ENCODE results near the gene SPACA6. TPM values are rescaled to one million over a fixed set of nuclear protein-coding genes. Genes with fewer than 3 reads are reported as not detected.
"Not testable (repeated sequence)": the region's sequence is repeated elsewhere in the genome, so short reads cannot be mapped to it uniquely, and the experiment has no call there.

SPACA6 gene
- total RNA-seq, 1 donor from 2014 or later, result 4.9 TPM

DNA sequence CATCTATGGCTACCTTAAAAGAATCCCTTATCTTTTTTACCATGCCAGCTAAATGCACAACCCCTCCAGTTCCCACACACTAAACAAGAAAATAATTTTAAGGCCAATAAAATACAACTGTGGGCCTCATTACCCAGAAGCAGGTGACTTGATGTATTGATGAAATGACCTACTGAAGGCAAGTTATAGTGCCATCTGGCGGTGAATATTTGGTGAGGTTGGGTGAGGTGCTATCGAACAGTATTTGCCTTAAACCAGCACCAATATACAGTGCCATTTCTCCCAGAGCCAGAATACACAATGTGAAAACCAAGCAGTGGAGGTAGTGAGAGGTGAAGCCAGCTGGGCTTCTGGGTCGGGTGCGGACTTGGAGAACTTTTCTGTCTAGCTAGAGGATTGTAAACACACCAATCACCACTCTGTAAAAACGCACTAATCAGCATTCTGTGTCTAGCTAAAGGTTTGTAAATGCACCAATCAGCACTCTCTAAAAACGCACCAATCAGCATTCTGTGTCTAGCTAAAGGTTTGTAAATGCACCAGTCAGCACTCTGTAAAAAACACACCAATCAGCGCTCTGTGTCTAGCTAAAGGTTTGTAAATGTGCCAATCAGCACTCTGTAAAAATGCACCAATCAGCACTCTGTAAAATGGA, 17.1 kb upstream of the SPACA6 start:
- DNase-seq (ENCODE audit: low read depth); H3K4me3 ChIP-seq (ENCODE audit: low read depth, low read length): not testable (repeated sequence)
- TF ChIP-seq, protein P1, sequence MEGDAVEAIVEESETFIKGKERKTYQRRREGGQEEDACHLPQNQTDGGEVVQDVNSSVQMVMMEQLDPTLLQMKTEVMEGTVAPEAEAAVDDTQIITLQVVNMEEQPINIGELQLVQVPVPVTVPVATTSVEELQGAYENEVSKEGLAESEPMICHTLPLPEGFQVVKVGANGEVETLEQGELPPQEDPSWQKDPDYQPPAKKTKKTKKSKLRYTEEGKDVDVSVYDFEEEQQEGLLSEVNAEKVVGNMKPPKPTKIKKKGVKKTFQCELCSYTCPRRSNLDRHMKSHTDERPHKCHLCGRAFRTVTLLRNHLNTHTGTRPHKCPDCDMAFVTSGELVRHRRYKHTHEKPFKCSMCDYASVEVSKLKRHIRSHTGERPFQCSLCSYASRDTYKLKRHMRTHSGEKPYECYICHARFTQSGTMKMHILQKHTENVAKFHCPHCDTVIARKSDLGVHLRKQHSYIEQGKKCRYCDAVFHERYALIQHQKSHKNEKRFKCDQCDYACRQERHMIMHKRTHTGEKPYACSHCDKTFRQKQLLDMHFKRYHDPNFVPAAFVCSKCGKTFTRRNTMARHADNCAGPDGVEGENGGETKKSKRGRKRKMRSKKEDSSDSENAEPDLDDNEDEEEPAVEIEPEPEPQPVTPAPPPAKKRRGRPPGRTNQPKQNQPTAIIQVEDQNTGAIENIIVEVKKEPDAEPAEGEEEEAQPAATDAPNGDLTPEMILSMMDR (conservative IDR thresholded peaks at IDR 0.05; ENCODE audit: low read depth, low read length), result peak; percentile 59

DNA sequence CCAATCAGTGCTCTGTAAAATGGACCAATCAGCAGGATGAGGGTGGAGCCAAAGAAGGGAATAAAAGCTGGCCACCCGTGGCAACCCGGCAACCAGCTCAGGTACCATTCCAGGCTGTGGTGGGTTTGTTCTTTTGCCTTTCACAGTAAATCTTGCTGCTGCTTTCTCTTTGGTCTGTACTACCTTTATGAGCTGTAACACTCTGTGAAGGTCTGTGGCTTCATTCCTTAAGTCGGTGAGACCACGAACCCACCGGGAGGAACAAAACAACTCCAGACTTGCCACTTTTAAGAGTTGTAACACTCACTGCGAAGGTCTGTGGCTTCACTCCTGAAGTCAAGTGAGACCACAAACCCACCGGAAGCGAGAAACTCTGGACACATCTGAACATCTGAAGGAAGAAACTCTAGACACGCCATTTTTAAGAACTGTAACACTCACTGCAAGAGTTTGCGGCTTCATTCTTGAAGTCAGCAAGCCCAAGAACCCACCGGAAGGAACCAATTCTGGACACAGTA, 16.5 kb upstream of the SPACA6 start:
- TF ChIP-seq, protein P1 (conservative IDR thresholded peaks at IDR 0.05; ENCODE audit: low read depth, low read length), result no peak
- no peak overlapping the region for H3K4me3 ChIP-seq (ENCODE audit: low read depth, low read length)
- DNase-seq (ENCODE audit: low read depth), result no peak

DNA sequence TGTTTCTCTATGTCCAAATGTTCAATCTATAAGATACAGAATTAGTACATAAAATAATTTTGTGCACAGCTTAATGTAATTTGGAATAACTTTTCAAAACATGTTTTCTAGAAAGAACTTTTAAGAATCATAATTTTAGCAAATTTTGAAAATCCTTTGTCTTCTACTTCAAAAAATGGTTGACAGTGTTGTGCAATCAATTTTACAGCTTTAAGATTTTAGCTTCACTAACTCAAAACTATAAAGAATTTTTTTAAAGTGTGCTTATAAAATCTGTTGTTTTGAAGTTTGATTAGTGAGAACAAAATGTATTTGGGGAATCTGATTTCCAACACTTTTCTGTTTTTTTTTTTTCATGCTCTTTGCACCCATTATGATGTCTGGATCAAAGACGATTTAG, 12.7 kb upstream of the SPACA6 start:
- TF ChIP-seq, protein P1 (conservative IDR thresholded peaks at IDR 0.05; ENCODE audit: low read depth, low read length), result no peak

DNA sequence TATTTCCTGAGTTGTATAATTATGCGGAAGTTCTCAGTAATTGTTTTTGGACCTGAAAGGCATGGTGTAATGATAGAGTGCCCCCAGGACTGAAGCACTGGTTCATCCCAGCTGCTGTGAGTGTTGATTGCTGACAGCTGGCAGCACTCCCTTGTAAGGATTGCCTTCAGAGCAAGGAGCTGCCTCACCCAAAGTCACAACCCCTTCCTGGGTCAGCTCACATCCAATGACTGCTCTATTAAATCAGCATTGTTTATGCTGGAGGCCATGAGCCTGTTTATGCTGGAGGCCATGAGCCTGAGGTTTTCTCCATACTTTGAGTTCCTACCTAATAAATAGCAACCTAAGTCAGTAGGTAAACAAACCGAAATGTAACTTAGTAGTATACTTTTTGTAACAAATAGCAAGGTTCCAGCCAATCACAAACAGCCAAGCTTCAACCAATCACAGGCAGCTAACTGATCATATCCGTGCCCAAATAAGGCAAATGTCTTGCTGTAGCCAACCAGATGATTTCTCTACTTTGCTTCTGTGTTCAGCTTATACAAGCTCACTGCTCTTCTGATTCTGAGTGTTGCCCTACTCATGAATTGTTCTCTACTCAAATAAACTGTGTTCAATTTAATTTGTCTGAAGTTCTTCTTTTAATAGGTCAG, 11.7 kb upstream of the SPACA6 start:
- DNase-seq (ENCODE audit: low read depth), result no peak
- TF ChIP-seq, protein P1 (conservative IDR thresholded peaks at IDR 0.05; ENCODE audit: low read depth, low read length), result no peak
- H3K4me3 ChIP-seq (ENCODE audit: low read depth, low read length), result no peak overlapping the region

More for the DNA sequence above, 12.7 kb upstream of the SPACA6 start:
- no peak overlapping the region for H3K4me3 ChIP-seq (ENCODE audit: low read depth, low read length)
- no peak for DNase-seq (ENCODE audit: low read depth)

DNA sequence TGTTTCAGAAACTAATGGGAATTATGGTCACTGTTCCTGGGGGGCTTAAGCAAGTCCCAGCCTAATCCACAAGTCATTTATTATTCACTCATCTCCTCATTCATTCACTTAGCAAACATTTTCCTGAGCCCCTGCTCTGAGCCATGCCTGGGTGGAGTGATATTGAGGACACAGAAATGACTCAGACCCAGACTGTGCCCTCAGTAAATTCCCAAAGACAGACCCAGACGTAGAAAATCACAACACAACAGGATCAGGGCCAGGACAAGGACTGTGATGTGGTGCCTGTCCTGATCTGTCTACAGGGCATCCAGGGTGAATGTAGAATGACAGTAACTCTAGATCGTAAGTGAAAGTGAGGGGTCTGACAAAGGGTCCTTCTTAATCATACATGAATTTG, 7.0 kb upstream of the SPACA6 start:
- TF ChIP-seq, protein P1 (conservative IDR thresholded peaks at IDR 0.05; ENCODE audit: low read depth, low read length), result no peak
- no peak overlapping the region for H3K4me3 ChIP-seq (ENCODE audit: low read depth, low read length)
- no peak for DNase-seq (ENCODE audit: low read depth)

DNA sequence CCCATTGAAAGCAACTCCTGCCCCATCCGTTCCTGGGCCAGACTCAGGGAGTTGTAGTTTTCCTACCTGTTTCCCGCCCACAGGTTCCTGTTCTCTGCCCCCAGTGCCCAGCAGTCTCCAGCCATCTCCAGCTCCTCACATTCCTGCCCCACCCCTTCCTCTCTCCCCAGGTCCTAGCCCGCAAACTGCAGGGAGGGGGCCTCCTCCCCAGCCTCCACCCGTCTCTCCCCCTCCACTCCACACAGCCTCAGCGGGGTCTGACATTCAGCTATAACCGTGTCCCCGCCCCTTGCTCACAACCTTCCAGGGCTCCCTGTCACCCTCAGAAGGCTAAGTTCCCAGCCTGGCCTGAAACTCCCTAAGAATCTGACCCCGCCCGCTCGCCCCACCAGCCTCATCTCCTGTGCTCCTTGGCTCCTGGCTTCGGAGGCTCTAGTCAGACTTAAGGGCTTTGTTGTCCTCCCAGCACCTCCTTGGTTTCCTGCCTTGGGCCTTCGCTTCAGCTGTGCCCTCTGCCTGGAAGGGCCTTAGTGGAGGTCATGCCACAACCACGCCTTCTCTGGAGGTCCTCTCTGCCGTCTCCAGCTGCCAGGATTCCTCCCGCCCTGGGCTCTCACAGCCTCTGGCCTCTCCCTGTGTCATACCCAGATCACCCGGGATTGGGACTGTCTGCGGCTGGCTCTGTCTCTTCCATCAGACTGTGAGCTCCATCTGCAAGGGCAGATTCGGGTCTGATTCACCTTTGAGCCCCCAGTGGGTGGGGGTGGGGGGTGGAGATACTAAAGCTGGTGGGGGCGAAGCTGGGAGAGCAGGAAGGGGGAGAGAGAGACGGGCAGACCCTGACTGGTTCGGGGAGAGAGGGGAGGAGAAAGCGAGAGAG, 5.1 kb upstream of the SPACA6 start:
- H3K4me3 ChIP-seq (ENCODE audit: low read depth, low read length), result peak overlapping the region; percentile 69
- DNase-seq (ENCODE audit: low read depth), result no peak
- TF ChIP-seq, protein P1 (conservative IDR thresholded peaks at IDR 0.05; ENCODE audit: low read depth, low read length), result no peak

All from epithelial cell of proximal tubule (primary cell).